Loucy (cell line): ENCODE results near the gene TMEM30B.

ENCODE experiments used
- EZH2phosphoT487 ChIP-seq: fragments of 200-600 bp; IDR thresholded peaks from 2 replicates; pipeline ENCODE4 v1.6.1; 2018; ENCODE audit warnings: antibody characterized with exemption, mild to moderate bottlenecking, moderate library complexity, borderline replicate concordance
- TF ChIP-seq, protein P1 (sequence below): fragments of 200-600 bp; sonication (generic); conservative IDR thresholded peaks from 2 replicates; pipeline ENCODE4 v1.5.1; 2014; ENCODE audit warnings: mild to moderate bottlenecking, antibody characterized with exemption, low read length

DNA sequence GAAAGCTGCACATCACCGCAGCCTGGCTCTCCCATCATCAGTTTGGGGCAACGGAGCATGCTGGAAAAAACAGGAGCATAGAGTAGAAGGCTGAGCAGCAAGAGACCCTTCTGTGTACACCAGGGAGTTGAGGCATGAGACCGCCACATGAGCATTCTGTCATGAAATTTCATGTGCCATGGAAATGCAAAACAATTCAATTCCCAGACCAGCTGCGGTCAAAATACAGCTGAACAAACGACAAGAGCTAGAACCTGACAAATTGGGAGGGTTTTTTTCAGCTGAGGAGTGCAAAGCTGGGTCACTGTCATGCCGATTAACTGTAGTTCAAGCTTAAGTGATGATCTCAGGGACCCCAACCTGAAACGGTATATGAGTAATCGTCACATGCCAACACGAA lies 37.1 kb downstream of the TMEM30B start:
- TF ChIP-seq, protein P1, sequence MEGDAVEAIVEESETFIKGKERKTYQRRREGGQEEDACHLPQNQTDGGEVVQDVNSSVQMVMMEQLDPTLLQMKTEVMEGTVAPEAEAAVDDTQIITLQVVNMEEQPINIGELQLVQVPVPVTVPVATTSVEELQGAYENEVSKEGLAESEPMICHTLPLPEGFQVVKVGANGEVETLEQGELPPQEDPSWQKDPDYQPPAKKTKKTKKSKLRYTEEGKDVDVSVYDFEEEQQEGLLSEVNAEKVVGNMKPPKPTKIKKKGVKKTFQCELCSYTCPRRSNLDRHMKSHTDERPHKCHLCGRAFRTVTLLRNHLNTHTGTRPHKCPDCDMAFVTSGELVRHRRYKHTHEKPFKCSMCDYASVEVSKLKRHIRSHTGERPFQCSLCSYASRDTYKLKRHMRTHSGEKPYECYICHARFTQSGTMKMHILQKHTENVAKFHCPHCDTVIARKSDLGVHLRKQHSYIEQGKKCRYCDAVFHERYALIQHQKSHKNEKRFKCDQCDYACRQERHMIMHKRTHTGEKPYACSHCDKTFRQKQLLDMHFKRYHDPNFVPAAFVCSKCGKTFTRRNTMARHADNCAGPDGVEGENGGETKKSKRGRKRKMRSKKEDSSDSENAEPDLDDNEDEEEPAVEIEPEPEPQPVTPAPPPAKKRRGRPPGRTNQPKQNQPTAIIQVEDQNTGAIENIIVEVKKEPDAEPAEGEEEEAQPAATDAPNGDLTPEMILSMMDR, result no peak
- TF ChIP-seq EZH2phosphoT487, result no peak
